GM06990 (cell line): ENCODE measurements around the gene RFLNA.
"Not testable (repeated sequence)": the region's sequence is repeated elsewhere in the genome, so short reads cannot be mapped to it uniquely, and the experiment has no call there.

Experiments used
- DNase-seq: peaks from one replicate; pipeline ENCODE4 v3.0.0-alpha.2; 2011; ENCODE audit not compliant: insufficient read length; ENCODE audit errors: extremely low read depth
- H3K27me3 ChIP-seq: replicated peaks from 2 replicates; pipeline ENCODE4 v1.6.0; 2011; ENCODE audit warnings: low read length; ENCODE audit not compliant: control insufficient read depth, insufficient read depth
- H3K36me3 ChIP-seq: 2 replicates; pipeline ENCODE4 v1.5.1; 2011; ENCODE audit warnings: low read length; ENCODE audit not compliant: control insufficient read depth, insufficient read depth
- H3K4me3 ChIP-seq: replicated peaks from 2 replicates; pipeline ENCODE4 v1.5.1; 2011; ENCODE audit warnings: low read depth, mild to moderate bottlenecking, control low read depth, low read length
- CTCF ChIP-seq: IDR thresholded peaks from 2 replicates; pipeline ENCODE4 v1.5.1; 2011; ENCODE audit warnings: low read length, control low read depth, mild to moderate bottlenecking, inconsistent platforms; ENCODE audit not compliant: insufficient read depth, poor library complexity, severe bottlenecking

Gene RFLNA

GRCh38 chr12:124297389-124297788 is 2.5 kb downstream of the RFLNA start:
- DNase-seq: no peak
- TF ChIP-seq CTCF: no peak
- peaks cover 4% of the 10 kb centered on the region for H3K27me3 ChIP-seq
- no peaks in the 10 kb centered on the region for H3K36me3 ChIP-seq
- no peak overlapping the region for H3K4me3 ChIP-seq

- H3K36me3 ChIP-seq: no peaks in the 10 kb centered on the region
- peaks cover 4% of the 10 kb centered on the region for H3K27me3 ChIP-seq
- no peak overlapping the region for H3K4me3 ChIP-seq
- no peak for DNase-seq
- no peak for TF ChIP-seq CTCF
Observed at GRCh38 chr12:124297856-124298255, 3.0 kb downstream of the RFLNA start.

GRCh38 chr12:124298685-124299410 is 4.0 kb downstream of the RFLNA start:
- peaks cover 4% of the 10 kb centered on the region for H3K27me3 ChIP-seq
- no peak for TF ChIP-seq CTCF

DNA sequence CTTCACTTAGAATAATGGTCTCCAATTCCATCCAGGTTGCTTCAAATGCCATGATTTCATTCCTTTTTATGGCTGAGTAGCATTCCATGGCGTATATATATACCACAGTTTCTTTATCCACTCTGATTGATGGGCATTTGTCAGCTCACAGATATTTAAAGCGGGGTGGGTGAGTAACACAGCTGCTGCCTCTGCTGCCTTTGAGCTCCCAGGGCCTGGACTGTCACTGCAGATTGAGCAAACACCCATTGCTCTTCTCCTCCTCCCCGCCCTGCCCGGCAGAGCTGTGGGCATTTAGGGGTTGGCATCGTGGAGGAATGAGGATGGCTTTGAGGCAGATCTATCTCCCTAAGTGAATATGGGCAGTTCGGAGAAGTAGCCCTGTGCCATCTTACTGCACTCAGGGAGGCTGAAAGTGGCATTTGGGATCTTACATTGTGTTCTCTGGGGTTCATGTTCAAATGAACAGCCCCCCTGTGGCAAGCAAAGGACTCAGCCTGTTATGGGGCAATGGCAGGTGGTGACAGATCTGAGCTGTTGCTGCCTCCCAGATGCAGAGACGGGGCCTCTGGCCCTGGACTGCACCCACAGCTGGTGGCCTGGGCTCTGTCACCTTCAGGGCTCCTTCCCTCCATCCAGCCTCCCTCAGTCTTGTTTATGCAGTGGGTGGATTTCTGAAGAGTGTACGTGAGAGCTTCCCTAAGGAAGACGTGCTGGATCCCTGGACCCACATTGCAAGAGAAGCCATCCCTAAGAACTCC is 4.9 kb downstream of the RFLNA start:
- TF ChIP-seq CTCF: no peak
- Histone ChIP-seq H3K36me3 (no peaks in the 10 kb centered on the region), H3K27me3 (peaks cover 4% of the 10 kb centered on the region), H3K4me3 (no peak overlapping the region)
- no peak for DNase-seq

More at GRCh38 chr12:124298685-124299410, 4.0 kb downstream of the RFLNA start:
- Histone ChIP-seq H3K36me3 (no peaks in the 10 kb centered on the region), H3K4me3 (no peak overlapping the region)
- no peak for DNase-seq

DNA sequence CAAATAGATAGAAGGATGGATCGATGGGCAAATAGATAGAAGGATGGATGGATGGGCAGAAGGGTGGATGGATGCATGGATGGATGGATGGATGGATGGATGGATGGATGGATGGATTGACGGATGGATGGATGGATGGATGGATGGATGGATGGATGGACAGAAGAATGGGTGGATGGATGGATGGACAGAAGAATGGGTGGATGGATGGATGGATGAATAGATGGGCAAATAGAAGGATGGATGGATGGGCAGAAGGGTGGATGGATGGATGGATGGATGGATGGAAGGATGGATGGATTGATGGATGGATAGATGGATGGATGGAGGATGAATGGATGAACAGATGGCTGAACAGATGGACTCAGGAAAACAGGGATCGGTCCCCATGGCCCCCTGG is 5.8 kb downstream of the RFLNA start:
- not testable (repeated sequence) for H3K4me3 ChIP-seq, H3K36me3 ChIP-seq, DNase-seq, H3K27me3 ChIP-seq

DNA sequence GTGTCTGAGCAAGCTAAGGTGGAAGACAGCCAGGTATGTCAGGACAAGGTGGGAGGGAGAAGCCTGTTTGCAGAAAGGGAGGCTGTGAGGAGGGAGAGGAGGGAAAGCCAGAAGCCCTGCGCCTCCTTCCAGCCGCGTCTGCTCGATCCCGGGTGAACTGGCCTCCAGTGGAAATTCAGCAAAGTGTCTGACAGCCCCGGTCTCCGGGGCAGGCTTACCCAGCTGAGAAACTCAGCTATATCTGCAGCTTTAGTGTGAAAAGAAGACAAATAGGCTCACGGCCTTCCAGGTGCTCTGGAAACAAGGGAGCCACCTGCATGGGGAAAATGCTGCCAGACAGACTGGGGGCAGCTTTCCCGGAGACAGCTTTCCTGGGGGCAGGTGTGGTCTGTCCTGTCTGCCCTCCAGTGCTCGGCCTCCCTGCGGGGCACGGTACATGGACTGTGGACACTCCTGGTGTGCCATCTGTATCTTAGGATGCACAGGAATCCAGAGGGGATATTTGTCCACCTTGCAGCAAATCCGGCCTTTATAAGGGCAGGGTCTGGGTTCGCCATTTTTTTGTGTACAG is 6.3 kb downstream of the RFLNA start:
- Histone ChIP-seq H3K36me3 (no peaks in the 10 kb centered on the region), H3K4me3 (no peak overlapping the region), H3K27me3 (peaks cover 4% of the 10 kb centered on the region)
- DNase-seq: no peak
- no peak for TF ChIP-seq CTCF
